ENCODE data around the gene TOM1L1. TPM values are rescaled to one million over a fixed set of nuclear protein-coding genes. Genes with fewer than 3 reads are reported as not detected.
"Not testable (repeated sequence)": the region's sequence is repeated elsewhere in the genome, so short reads cannot be mapped to it uniquely, and the experiment has no call there.

TOM1L1 gene
- total RNA-seq, 4 donors from 2014 or later = 7.1 to 103 (median 55.4) TPM

DNA sequence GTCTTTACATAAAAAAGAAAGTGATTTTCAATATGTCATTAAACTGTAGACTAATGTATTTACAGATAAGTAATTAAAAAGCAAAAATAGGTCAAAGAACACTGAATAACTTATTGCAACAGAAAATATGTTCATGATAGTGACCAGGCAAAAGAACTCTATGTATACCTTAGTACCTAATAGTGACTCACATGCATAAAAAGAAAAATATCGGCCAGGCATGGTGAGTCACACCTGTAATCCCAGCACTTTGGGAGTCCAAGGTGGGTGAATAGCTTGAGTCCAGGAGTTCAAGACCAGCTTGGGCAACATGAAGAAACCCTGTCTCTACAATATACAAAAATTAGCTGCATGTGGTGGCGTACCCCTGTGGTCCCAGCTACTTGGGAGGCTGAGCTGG is 33.0 kb upstream of the TOM1L1 start:
- in situ Hi-C loops (cut with MboI; ENCODE audit: low pct_ligation_motif_present in 1 of 4, low pct_unique_long_range_greater_than_20kb in 1 of 4, low sequenced_read_pairs in 3 of 4) = no loop called here
- TF ChIP-seq POLR2A (IDR thresholded peaks at IDR 0.05) (no peak), EP300 (IDR thresholded peaks at IDR 0.05; ENCODE audit: low read depth) (no peak), POLR2AphosphoS5 (IDR thresholded peaks at IDR 0.05) (no peak)
- TF ChIP-seq, protein P1, sequence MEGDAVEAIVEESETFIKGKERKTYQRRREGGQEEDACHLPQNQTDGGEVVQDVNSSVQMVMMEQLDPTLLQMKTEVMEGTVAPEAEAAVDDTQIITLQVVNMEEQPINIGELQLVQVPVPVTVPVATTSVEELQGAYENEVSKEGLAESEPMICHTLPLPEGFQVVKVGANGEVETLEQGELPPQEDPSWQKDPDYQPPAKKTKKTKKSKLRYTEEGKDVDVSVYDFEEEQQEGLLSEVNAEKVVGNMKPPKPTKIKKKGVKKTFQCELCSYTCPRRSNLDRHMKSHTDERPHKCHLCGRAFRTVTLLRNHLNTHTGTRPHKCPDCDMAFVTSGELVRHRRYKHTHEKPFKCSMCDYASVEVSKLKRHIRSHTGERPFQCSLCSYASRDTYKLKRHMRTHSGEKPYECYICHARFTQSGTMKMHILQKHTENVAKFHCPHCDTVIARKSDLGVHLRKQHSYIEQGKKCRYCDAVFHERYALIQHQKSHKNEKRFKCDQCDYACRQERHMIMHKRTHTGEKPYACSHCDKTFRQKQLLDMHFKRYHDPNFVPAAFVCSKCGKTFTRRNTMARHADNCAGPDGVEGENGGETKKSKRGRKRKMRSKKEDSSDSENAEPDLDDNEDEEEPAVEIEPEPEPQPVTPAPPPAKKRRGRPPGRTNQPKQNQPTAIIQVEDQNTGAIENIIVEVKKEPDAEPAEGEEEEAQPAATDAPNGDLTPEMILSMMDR (IDR thresholded peaks at IDR 0.05) = no peak
- Histone ChIP-seq H3K36me3 (no peaks in the 10 kb centered on the region), H3K4me1 (no peaks in the 10 kb centered on the region), H3K9me3 (no peaks in the 10 kb centered on the region), H3K4me3 (no peak overlapping the region), H3K27me3 (no peaks in the 10 kb centered on the region), H3K27ac (no peak overlapping the region)
- no peak for DNase-seq
- WGBS, 2 donors (ENCODE audit: low coverage in 1 of 2) = 79% methylated on average over 2 of the region's 2 CpGs; no CpG with 5 or more reads in 1 of the 2 donors
- intact Hi-C loops (cut with DNase I; ENCODE audit: low total_unique reads) = no loop called here

DNA sequence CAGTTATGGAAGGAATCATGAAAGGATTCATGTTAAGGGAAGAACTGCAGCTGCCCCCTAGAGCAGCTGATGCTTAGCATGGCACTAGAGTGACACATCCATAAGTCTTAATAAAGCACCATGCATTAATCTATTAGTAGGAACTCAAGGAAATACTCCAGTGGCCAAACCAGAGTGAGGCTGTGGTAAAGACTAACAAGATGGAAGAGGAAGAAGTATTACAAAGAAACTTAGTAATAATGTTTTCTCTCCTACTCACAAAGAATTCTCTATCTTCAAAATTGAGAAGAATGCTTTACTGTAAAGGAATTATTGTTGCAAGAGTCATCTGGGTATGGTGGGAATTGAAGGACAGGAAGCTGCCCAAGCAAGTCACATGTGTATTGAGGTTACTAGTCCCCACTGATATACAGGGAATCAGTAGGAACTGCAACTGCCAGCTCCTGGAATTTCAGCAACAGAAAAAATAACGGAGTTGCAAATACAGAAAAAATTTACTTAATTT is 29.9 kb upstream of the TOM1L1 start:
- H3K27me3 ChIP-seq = no peaks in the 10 kb centered on the region
- no peak overlapping the region for H3K4me3 ChIP-seq
- H3K9me3 ChIP-seq = no peaks in the 10 kb centered on the region
- no peak overlapping the region for H3K27ac ChIP-seq
- H3K36me3 ChIP-seq = no peaks in the 10 kb centered on the region
- 83 to 91% methylated on average over 1 of the region's 1 CpG for WGBS, 2 donors (ENCODE audit: low coverage in 1 of 2)
- DNase-seq = no peak
- TF ChIP-seq, protein P1 (IDR thresholded peaks at IDR 0.05) = no peak
- no peak for TF ChIP-seq EP300 (IDR thresholded peaks at IDR 0.05; ENCODE audit: low read depth)
- TF ChIP-seq POLR2A (IDR thresholded peaks at IDR 0.05) = no peak
- TF ChIP-seq POLR2AphosphoS5 (IDR thresholded peaks at IDR 0.05) = no peak
- in situ Hi-C loops (cut with MboI; ENCODE audit: low pct_ligation_motif_present in 1 of 4, low pct_unique_long_range_greater_than_20kb in 1 of 4, low sequenced_read_pairs in 3 of 4) (no loop called here), intact Hi-C loops (cut with DNase I; ENCODE audit: low total_unique reads) (no loop called here)
- no peaks in the 10 kb centered on the region for H3K4me1 ChIP-seq

DNA sequence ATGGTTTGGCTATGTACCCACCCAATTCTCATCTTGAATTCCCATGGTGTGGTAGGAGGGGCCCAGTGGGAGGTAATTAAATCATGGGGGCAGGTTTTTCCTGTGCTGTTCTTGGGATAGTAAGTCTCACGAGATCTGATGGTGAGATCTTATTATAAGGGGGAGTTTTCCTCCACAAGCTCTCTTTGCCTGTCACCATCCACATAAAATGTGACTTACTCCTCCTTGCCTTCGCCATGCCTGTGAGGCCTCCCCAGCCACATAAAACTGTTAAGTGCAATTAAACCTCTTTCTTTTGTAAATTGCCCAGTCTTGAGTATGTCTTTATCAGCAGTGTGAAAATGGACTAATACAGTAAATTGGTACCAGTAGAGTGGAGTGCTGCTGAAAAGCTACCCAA is 24.7 kb upstream of the TOM1L1 start:
- intact Hi-C loops (cut with DNase I; ENCODE audit: low total_unique reads); DNase-seq; H3K9me3 ChIP-seq; H3K36me3 ChIP-seq; H3K4me3 ChIP-seq; H3K27ac ChIP-seq; H3K4me1 ChIP-seq; H3K27me3 ChIP-seq: not testable (repeated sequence)
- in situ Hi-C loops (cut with MboI; ENCODE audit: low pct_ligation_motif_present in 1 of 4, low pct_unique_long_range_greater_than_20kb in 1 of 4, low sequenced_read_pairs in 3 of 4) = loop anchor here in 1 of 4 donors (25.0 kb wide), 1 partner anchor 1839 kb away; no protein-coding TSS in a partner anchor
- 69% methylated on average over 2 of the region's 2 CpGs; no CpG with 5 or more reads in 1 of the 2 donors for WGBS, 2 donors (ENCODE audit: low coverage in 1 of 2)

DNA sequence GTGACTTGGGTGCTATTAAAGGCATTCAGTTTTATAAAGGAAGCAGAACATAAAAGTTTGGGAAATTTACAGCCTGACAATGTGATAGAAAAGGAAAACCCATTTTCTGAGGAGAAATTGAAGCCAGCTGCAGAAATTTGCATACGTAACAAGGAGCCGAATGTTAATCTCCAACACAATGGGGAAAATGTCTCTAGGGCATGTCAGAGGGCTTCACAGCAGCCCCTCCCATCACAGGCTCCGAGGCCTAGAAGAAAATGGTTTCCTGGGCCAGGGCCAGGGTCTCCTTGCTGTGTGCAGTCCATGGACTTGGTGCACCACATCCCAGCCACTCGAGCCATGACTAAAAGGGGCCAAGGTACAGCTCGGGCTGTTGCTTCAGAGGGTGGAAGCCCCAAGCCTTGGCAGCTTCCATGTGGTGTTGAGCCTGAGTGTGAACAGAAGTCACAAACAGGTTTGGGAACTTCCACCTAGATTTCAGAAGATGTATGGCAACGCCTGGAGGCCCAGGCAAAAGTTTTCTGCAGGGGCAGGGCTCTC is 23.9 kb upstream of the TOM1L1 start:
- Histone ChIP-seq H3K36me3 (no peaks in the 10 kb centered on the region), H3K9me3 (no peaks in the 10 kb centered on the region), H3K27me3 (no peaks in the 10 kb centered on the region), H3K27ac (no peak overlapping the region), H3K4me1 (no peaks in the 10 kb centered on the region), H3K4me3 (no peak overlapping the region)
- in situ Hi-C loops (cut with MboI; ENCODE audit: low pct_ligation_motif_present in 1 of 4, low pct_unique_long_range_greater_than_20kb in 1 of 4, low sequenced_read_pairs in 3 of 4) (loop anchor here in 1 of 4 donors (25.0 kb wide), 1 partner anchor 1839 kb away; no protein-coding TSS in a partner anchor), intact Hi-C loops (cut with DNase I; ENCODE audit: low total_unique reads) (no loop called here)
- DNase-seq = no peak
- TF ChIP-seq POLR2AphosphoS5 (IDR thresholded peaks at IDR 0.05) = no peak
- no peak for TF ChIP-seq EP300 (IDR thresholded peaks at IDR 0.05; ENCODE audit: low read depth)
- TF ChIP-seq, protein P1 (IDR thresholded peaks at IDR 0.05) = no peak
- no peak for TF ChIP-seq POLR2A (IDR thresholded peaks at IDR 0.05)
- WGBS, 2 donors (ENCODE audit: low coverage in 1 of 2) = 60 to 72% methylated on average over 1 to 4 of the region's 6 CpGs

All from transverse colon (tissue), 4 donors.